GM19324 (cell line): ENCODE data around the gene SCUBE1.

Experiments
- ATAC-seq: cut with Tn5 transposase; IDR thresholded peaks from one replicate; pipeline ENCODE4 v1.9.1; 2021; ENCODE audit warnings: mild to moderate bottlenecking, moderate library complexity; ENCODE audit not compliant: unreplicated experiment, low FRiP score

SCUBE1 gene

GRCh38 chr22:43227239-43227630 is 115.9 kb downstream of the SCUBE1 start:
- no peak for ATAC-seq

- no peak for ATAC-seq
Measured at GRCh38 chr22:43226377-43227238, 116.6 kb downstream of the SCUBE1 start.

GRCh38 chr22:43225609-43226008 is 117.6 kb downstream of the SCUBE1 start:
- ATAC-seq = no peak

- no peak for ATAC-seq
Measured at GRCh38 chr22:43222987-43223386, 120.2 kb downstream of the SCUBE1 start.

GRCh38 chr22:43222262-43222661 is 120.9 kb downstream of the SCUBE1 start:
- ATAC-seq = no peak

GRCh38 chr22:43220625-43221380 is 122.4 kb downstream of the SCUBE1 start:
- ATAC-seq = no peak

- no peak for ATAC-seq
Measured at GRCh38 chr22:43218786-43219185, 124.4 kb downstream of the SCUBE1 start.

- ATAC-seq = no peak
Measured at GRCh38 chr22:43217285-43218030, 125.7 kb downstream of the SCUBE1 start.

GRCh38 chr22:43216738-43217137 is 126.4 kb downstream of the SCUBE1 start:
- no peak for ATAC-seq

- ATAC-seq = no peak
Measured at GRCh38 chr22:43213962-43214361, 129.2 kb downstream of the SCUBE1 start.

GRCh38 chr22:43213051-43213450 is 130.1 kb downstream of the SCUBE1 start:
- no peak for ATAC-seq

GRCh38 chr22:43212434-43212952 is 130.7 kb downstream of the SCUBE1 start:
- ATAC-seq = no peak

- no peak for ATAC-seq
Measured at GRCh38 chr22:43211941-43212433, 131.2 kb downstream of the SCUBE1 start.

GRCh38 chr22:43210631-43211515 is 132.3 kb downstream of the SCUBE1 start:
- ATAC-seq = no peak

GRCh38 chr22:43209971-43210370 is 133.2 kb downstream of the SCUBE1 start:
- no peak for ATAC-seq

- no peak for ATAC-seq
Measured at GRCh38 chr22:43209523-43209890, 133.7 kb downstream of the SCUBE1 start.

- no peak for ATAC-seq
Measured at GRCh38 chr22:43208703-43209522, 134.3 kb downstream of the SCUBE1 start.

GRCh38 chr22:43207849-43208702 is 135.1 kb downstream of the SCUBE1 start:
- ATAC-seq = no peak
